ENCODE results near the gene IFNK. TPM values are rescaled to one million over a fixed set of nuclear protein-coding genes. Genes with fewer than 3 reads are reported as not detected.

The IFNK gene, protein sequence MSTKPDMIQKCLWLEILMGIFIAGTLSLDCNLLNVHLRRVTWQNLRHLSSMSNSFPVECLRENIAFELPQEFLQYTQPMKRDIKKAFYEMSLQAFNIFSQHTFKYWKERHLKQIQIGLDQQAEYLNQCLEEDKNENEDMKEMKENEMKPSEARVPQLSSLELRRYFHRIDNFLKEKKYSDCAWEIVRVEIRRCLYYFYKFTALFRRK
- total RNA-seq (not detected), polyA plus RNA-seq (not detected)
- long read RNA-seq, donor 1 = 0 reads
- long read RNA-seq, donor 2 = 0 reads
- long read RNA-seq, donor 3 = 0 reads

DNA sequence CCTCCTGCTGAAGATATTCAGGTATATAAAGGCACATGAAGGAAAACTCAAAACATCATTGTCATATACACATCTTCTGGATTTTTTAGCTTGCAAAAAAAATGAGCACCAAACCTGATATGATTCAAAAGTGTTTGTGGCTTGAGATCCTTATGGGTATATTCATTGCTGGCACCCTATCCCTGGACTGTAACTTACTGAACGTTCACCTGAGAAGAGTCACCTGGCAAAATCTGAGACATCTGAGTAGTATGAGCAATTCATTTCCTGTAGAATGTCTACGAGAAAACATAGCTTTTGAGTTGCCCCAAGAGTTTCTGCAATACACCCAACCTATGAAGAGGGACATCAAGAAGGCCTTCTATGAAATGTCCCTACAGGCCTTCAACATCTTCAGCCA lies at the start of gene IFNK:
TSS of gene IFNK (plus strand) at position 55 of the 400 bp plus-strand sequence. CDS start at position 102, 47 bp downstream.
- intact Hi-C loops (cut with DNase I) = loop anchor here in 4 of 10 donors (10.0 kb wide), 4 partner anchors 49 to 569 kb away; partner anchors contain the start of gene IFT74 (in 1 of the 4)
- TF ChIP-seq, protein P1, sequence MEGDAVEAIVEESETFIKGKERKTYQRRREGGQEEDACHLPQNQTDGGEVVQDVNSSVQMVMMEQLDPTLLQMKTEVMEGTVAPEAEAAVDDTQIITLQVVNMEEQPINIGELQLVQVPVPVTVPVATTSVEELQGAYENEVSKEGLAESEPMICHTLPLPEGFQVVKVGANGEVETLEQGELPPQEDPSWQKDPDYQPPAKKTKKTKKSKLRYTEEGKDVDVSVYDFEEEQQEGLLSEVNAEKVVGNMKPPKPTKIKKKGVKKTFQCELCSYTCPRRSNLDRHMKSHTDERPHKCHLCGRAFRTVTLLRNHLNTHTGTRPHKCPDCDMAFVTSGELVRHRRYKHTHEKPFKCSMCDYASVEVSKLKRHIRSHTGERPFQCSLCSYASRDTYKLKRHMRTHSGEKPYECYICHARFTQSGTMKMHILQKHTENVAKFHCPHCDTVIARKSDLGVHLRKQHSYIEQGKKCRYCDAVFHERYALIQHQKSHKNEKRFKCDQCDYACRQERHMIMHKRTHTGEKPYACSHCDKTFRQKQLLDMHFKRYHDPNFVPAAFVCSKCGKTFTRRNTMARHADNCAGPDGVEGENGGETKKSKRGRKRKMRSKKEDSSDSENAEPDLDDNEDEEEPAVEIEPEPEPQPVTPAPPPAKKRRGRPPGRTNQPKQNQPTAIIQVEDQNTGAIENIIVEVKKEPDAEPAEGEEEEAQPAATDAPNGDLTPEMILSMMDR (IDR thresholded peaks at IDR 0.05) = no peak
- TF ChIP-seq POLR2A (IDR thresholded peaks at IDR 0.05) = no peak
- H3K4me3 ChIP-seq = no peak within 1 kb of the TSS
- WGBS, 4 donors = 84 to 98% (median 91%) methylated on average over 2 of the region's 2 CpGs
- ATAC-seq (no peak), DNase-seq (no peak)
- no peaks in the 10 kb centered on the region for H3K27me3 ChIP-seq
- H3K27ac ChIP-seq = no peak within 1 kb of the TSS
- H3K9me3 ChIP-seq = no peaks in the 10 kb centered on the region
- H3K36me3 ChIP-seq = no peaks in the 10 kb centered on the region
- H3K4me1 ChIP-seq = peaks cover 0 to 22% (median 3%) of the 10 kb centered on the region in 12 donors

DNA sequence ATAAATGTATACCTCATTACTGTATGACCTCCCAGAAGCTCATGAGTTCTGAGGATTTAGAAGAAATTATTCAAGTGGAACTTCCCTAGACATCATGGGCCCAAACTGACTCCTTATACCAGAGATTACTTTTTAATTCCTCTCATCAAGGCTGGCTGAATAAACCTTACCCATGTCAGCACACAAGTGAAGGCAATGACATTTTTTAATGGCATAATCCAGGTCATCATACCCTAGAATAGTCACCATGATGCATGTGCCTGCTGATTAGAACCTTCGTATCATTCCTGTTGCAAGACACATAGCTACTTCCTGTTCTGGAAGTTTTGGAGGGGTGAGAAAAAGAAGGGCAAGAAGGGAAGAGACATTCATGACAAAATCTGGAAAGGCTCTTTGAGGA lies 49.8 kb upstream of the IFNK start:
- intact Hi-C loops (cut with DNase I) = loop anchor here in 1 of 10 donors (10.0 kb wide), 1 partner anchor 50 kb away; the partner anchor contains the start of genes IFNK and MOB3B
- 24 to 45% (median 36%) methylated on average over 1 of the region's 1 CpG for WGBS, 4 donors
- Histone ChIP-seq H3K4me3 (no peak overlapping the region), H3K9me3 (peaks cover 0 to 15% (median 7%) of the 10 kb centered on the region in 12 donors), H3K4me1 (peaks cover 0 to 52% (median 13%) of the 10 kb centered on the region in 12 donors), H3K36me3 (no peaks in the 10 kb centered on the region), H3K27ac (no peak overlapping the region), H3K27me3 (no peaks in the 10 kb centered on the region)
- TF ChIP-seq, protein P1 (IDR thresholded peaks at IDR 0.05) = no peak
- no peak for TF ChIP-seq POLR2A (IDR thresholded peaks at IDR 0.05)
- DNase-seq = no peak
- peak in 2 of 4 donors; percentile 47 to 51 for ATAC-seq

DNA sequence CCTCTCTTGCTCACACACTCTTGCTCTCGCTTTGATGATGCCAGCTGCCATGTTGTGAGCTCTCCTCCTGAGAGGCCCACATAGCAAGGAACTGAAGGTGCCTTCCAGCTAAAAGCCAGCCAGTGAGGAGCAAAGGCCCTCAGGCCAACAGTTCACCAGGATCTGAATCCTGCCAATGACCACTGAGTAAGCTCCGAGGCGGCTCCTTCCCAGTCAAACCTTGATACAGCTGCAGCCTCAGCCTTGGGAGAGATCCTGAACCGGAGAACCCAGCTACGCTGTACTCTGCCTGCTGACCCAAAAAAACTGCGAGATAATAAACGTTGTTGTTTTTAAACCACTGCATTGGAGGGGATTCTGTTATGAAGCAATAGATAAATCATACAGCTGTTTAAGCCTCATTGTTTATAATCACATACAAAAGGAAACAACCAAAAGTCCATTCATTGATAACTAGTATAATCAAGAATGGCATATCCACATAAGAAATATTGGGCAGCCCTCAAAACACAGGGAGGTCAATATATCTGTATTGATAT lies 49.0 kb upstream of the IFNK start:
- 81 to 90% (median 85%) methylated on average over 7 of the region's 7 CpGs for WGBS, 4 donors
- ATAC-seq = peak in 2 of 4 donors; percentile 21 to 57
- H3K27me3 ChIP-seq = no peaks in the 10 kb centered on the region
- intact Hi-C loops (cut with DNase I) = loop anchor here in 1 of 10 donors (10.0 kb wide), 1 partner anchor 50 kb away; the partner anchor contains the start of genes IFNK and MOB3B
- H3K4me1 ChIP-seq = peaks cover 0 to 52% (median 14%) of the 10 kb centered on the region in 12 donors
- no peak overlapping the region for H3K27ac ChIP-seq
- no peak for DNase-seq
- H3K36me3 ChIP-seq = no peaks in the 10 kb centered on the region
- no peak for TF ChIP-seq POLR2A (IDR thresholded peaks at IDR 0.05)
- TF ChIP-seq, protein P1 (IDR thresholded peaks at IDR 0.05) = no peak
- no peak overlapping the region for H3K4me3 ChIP-seq
- peaks cover 0 to 21% (median 7%) of the 10 kb centered on the region in 12 donors for H3K9me3 ChIP-seq

DNA sequence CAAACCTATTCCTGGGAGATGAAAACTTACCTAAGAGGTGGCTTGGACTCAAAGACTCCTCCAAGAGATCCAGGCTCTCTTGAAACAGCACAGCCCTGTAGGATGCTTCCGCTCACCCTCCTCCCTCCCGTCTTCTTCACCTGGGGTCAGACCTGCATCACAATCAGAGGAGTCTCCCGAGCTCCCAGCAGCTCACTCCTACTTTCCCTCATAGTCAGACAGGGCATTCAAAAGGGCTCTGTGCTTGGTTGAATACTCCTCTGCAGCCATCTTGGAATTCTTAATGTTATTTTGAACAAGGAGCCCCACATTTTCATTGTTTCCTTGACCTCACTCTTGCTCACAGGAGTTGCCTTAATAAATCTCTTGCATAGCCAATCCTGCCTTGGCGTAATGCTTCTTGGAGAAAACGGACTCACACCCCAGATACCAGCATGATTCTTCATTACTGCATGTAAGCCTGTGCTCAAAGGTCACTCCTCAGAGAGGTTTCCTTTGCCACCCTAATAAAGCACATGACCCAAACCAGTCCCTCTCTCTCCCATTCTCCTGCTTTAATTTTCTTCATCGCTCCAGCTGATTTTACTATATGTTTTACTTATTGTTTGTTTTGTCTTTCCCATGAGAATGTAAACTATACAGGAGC lies 47.1 kb upstream of the IFNK start:
- H3K4me3 ChIP-seq = no peak overlapping the region
- WGBS, 4 donors = 94 to 96% (median 95%) methylated on average over 6 of the region's 6 CpGs
- H3K4me1 ChIP-seq = peaks cover 0 to 35% (median 9%) of the 10 kb centered on the region in 12 donors
- no peak overlapping the region for H3K27ac ChIP-seq
- H3K36me3 ChIP-seq = no peaks in the 10 kb centered on the region
- no peaks in the 10 kb centered on the region for H3K27me3 ChIP-seq
- TF ChIP-seq, protein P1 (IDR thresholded peaks at IDR 0.05) = no peak
- TF ChIP-seq POLR2A (IDR thresholded peaks at IDR 0.05) = no peak
- DNase-seq = no peak
- no peak for ATAC-seq
- H3K9me3 ChIP-seq = peaks cover 0 to 21% (median 7%) of the 10 kb centered on the region in 12 donors
- intact Hi-C loops (cut with DNase I) = loop anchor here in 1 of 10 donors (10.0 kb wide), 1 partner anchor 48 kb away; the partner anchor contains the start of genes IFNK and MOB3B

Data from heart left ventricle (tissue), 16 donors.